Hematopoietic multipotent progenitor cell treated with erythropoietin and hydrocortisone succinate and interleukin-3 and kit ligand, for 15 days (in vitro differentiated cells): ENCODE data around the gene BAHCC1.

ENCODE experiments used
- DNase-seq: peaks from one replicate; pipeline ENCODE4 v3.0.0-alpha.2; 2015; ENCODE audit warnings: low spot score

The BAHCC1 gene

DNA sequence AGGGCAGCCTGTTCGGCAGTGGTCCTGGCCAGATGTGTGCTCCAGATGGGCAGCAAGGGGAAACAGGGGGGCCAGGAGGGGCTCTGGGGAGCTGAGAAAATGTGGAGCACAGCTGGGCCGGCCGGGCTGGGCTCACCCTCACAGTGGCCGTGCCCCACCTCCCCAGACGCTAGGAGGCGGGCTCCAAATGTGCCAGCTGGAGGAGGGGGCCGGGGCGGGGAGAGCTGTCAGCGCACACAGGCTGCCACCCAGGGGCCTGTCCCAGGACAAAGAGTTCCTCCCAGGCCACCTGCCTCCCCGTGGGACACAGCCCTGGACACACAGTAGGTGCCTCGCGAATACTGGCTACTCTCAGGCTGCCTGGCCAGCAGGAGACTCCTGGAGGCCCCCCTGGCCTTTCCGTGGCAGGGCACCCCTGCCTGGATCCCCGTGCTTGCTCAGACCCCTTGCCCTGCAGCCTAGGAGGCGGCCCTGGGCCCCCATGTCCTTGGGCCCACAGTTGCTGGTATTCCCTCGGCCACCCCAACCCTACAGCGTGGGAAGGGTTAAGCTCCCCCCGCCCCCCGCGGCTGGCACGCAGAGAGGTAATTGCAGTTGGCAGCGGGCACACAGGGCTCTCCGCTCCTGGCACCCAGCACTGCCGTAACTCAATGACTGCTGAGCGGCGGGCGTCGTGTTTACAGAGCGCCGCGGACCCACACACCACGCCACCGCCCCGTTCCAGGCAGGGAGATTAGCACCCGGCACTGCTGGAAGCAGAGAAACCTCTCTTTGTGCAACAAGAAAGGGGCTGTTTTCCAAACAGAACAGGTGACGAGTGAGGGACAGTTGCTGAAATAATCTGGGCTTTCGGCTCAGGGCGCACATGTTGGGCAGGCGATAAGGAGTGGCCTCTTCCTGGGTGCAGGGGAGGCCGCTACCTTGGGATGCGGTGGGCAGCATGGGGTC is 32.2 kb downstream of the BAHCC1 start:
- DNase-seq, result no peak

- no peak for DNase-seq
These were observed 32.9 kb downstream of the BAHCC1 start for GRCh38 chr17:81428121-81428515.

DNA sequence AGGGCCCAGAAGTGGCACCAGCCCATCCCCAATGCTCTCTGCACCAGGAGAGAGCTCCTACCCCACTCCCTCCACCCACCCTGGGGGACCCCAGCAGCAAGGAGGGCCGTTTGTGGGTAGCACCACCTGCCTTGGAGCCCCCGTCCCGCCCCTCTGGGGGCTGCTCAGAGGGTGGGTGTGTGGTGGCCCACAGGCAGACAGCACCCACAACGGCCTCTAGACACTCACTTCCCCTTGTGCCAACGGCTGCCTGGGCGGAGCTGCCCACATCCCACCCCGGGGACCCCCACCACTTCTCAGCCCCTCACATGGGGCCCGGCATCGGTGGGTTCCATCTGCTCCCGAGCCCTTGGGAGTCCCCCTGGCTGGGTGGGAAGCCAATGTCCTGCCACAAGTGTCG is 33.3 kb downstream of the BAHCC1 start:
- DNase-seq, result no peak

- peak; percentile 18 for DNase-seq
These were observed 33.9 kb downstream of the BAHCC1 start for GRCh38 chr17:81428948-81429774.

DNA sequence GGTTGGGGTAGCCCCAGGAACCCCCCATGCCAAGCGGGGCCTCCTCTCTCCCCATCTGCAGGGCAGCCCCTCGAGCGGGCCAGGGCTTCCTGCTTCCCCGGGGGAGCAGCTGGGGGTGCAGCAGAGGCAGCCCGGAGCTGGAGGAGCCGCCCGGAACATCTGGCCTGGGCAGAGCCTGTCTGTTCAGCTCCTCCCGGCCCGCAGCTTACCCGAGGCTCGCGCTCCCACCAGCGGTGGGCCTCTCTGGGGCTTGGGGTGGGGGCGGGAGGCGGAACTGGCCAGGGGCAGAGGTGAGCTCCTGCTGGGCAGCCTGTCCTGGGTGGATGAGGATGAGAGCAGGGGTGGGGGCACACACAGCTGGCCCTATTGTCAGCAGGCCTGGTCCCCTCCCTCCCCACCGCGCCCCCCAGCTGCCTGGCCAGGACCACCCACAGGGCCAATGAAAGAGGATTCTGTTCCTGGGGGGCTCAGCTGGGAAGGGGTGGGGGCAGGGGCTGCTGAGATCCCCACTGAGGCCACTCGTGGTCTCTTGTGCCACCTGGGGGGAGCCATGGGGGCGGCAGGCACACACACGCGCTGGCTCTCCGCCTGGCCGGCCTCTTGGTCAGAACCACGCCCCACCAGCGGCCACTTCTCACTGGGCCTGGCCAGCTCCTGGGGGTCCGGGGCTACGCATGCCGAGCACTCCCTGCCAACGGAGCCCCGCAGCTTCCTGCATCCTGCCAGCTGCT is 34.7 kb downstream of the BAHCC1 start:
- DNase-seq, result no peak

- no peak for DNase-seq
These were observed 36.6 kb downstream of the BAHCC1 start for GRCh38 chr17:81431545-81432482.

DNA sequence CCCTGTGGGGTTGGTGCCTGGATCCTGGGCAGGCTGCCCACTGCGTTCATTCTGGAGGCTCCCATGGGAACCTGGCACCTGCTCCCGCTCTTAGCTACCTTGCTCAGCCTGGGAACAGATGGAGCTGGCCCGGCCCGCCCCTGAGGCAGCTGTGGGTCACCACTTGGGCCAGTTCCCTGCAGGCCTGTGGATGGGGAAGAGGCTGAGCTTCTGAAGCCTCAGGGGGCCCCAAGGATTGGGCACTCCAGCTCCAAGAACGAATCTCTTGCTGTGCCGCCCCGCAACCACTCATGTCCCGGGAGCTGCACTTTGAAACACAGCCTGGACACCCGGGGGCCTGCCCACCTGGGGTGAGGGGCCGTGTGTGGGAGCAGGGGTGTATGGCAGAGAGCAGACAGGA is 37.7 kb downstream of the BAHCC1 start:
- no peak for DNase-seq

GRCh38 chr17:81433656-81434055 is 38.4 kb downstream of the BAHCC1 start:
- DNase-seq, result no peak

DNA sequence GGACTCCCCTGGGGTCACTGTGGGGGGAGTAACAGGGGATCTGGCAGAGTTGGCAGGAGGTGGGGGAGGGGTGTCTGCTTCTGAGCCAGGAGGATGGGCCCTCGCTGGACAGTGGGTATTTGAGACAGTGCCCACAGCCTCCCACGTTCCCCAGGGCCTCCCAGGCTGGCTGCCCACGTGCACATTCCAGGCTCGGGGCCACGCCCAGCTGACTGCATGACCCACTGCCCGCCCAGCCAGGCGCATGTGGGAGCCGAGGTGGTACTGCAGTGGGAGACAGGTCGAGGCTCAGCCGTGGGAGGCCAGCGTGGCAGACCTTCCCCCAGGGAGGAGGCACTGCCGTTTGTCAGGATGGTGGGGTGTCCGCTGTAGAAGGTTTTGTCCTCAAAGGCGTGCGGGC is 38.8 kb downstream of the BAHCC1 start:
- no peak for DNase-seq

DNA sequence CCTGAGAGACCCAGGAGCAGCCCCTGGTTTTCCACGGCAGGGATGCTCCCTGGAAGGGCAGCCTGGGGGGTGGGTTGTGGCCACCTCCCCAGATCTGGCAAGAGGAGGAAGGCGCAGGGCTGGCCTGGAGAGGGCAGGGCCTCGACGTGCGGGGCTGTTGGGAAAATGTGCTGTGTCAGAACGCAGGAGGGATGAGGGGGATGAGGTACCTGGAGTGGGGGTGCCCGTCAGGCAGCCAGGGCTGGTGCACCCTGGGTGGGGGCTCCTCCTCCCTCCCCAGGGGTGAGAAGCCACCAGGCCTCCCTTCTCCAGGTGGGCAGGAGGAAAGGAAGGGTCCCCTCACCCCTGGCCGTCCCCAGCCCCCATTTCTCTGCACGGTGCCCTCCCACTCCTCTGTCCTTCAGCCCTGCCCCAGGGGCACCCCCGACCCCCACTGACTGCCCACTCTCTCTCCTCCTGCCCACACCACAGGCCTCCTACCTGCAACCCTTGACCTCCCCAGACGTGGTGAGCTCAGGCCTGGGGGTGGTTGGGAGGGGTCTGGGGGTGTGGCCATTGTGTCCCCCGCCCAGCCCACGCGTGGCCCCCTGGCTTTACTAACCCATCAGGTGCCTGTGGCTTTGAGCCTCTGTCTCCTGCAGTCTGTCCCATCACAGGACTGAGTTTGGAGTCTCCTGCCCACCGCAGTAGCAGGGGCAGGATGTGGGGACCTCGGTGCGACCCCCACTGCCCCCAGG is 39.6 kb downstream of the BAHCC1 start:
- no peak for DNase-seq

- no peak for DNase-seq
These were observed 40.5 kb downstream of the BAHCC1 start for GRCh38 chr17:81435652-81436293.

- no peak for DNase-seq
These were observed 41.1 kb downstream of the BAHCC1 start for GRCh38 chr17:81436294-81436849.

DNA sequence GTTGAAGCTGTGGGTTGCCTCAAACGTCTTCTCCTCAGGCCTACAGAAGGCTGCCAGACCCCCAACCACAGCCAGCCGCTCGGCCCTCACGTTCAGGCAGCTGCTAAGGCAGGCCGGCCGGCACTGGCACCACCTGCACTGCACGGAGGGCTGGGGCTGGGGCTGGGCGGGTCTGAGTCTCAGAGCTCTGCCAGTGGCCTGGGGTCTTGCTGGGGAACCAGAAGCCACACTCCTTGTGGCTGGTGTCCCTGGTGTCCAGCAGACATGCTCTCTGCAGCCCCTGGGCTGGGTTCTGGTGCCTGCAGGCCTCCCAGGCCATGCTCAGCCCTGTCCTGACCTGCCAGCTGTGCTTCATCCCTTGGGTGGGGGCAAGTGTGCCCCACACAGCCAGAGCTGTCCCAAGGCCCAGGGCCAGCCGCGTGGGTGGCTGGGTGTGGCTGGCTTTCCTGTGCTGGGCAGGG is 42.0 kb downstream of the BAHCC1 start:
- DNase-seq, result no peak

DNA sequence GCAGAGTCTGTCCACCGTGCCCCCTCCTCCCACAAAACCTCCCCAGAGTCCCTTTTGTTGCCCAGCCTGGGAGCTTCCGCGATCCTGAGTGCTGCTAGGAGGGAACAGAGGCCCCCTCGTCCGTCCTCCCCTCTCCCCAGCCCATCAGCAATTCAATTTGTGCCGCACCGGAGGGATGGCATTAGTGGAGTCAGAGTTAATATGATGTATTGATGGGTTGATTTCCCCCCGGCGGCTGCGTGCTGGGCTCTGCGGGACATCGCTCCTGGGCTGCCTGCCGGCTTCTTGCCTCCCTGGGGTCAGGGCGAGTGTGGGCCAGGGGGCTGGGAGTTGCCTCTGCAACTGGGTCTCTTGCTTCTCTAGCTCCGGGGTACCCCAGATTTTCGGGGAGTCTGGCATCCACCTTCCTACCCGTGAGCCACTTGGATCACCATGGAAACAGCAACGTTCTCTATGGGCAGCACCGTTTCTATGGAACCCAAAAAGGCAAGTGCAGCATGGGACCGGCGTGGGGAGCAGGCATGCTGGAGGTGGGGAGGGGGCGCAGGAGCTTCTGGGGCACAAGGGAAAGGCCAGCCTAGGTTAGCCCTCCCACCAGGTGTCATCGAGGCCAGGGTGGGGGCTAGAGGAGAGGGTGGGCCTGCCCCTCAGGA is 42.9 kb downstream of the BAHCC1 start:
- DNase-seq, result no peak

DNA sequence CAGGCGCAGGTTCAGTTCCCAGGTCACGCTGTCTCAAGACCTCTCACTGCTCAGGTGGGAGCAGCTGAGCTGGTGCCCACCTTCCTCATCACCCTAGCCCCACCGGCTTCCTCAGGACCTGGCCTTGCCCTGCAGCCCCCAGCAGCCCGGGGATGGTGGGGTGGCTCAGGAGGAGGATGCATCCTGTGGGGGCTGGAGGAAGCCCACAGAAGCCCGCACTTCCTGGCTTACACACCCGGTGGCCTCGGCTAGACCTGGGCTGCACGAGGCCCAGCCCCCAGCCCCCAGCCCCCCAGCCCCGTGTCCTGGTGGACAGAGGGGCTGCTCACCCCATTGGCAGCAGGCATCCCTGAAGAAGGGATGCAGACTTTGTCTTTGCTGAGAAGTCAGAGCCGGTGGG is 43.4 kb downstream of the BAHCC1 start:
- DNase-seq, result no peak

GRCh38 chr17:81440051-81440471 is 44.8 kb downstream of the BAHCC1 start:
- DNase-seq, result no peak

- DNase-seq, result no peak
These were observed 45.4 kb downstream of the BAHCC1 start for GRCh38 chr17:81440511-81441244.

DNA sequence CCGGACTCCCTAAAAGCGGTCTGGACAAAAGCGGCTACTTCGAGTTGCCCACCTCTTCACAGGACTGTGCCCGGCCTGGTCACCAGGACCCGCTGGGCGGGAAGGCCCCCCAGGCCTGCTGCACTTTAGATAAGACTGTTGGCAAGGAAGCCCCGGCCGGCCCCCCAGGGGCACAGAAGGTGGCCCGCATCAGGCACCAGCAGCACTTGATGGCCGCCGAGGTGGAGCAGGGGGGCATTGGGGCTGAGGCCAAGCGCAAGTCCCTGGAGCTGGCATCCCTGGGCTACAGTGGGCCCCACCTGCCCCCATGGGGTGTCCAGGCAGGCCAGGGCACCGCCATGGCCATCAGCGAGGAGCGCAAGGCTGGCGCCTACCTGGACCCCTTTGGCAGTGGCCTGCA is 47.5 kb downstream of the BAHCC1 start:
- no peak for DNase-seq
